ENCODE measurements around the gene TNFRSF12A.
"Not testable (repeated sequence)": the region's sequence is repeated elsewhere in the genome, so short reads cannot be mapped to it uniquely, and the experiment has no call there.

TNFRSF12A gene

GRCh38 chr16:3046641-3047386, 26.6 kb downstream of the TNFRSF12A start:
- DNase-seq (ENCODE audit: low read depth, low spot score), result no peak
- no peak for TF ChIP-seq CTCF (IDR thresholded peaks at IDR 0.05; ENCODE audit: low read depth, low read length)
- in situ Hi-C loops (cut with HindIII; ENCODE audit: low sequenced_read_pairs), result no loop called here
- no peak overlapping the region for H3K4me3 ChIP-seq (ENCODE audit: low read depth, low read length)

DNA sequence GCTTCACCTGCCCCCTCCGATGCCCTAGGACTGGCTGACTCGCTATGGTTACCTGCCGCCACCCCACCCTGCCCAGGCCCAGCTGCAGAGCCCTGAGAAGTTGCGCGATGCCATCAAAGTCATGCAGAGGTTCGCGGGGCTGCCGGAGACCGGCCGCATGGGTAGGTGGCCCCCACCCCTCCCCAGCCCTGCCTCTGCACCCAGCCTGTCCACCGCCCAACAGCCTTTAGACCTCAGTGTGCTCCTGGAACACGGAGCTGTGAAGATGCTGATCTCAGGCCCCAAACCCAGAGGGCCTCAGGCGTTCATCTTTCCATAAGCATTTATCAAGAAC, 27.2 kb downstream of the TNFRSF12A start:
- in situ Hi-C loops (cut with HindIII; ENCODE audit: low sequenced_read_pairs), result no loop called here
- DNase-seq (ENCODE audit: low read depth, low spot score), result no peak
- TF ChIP-seq CTCF (IDR thresholded peaks at IDR 0.05; ENCODE audit: low read depth, low read length), result no peak
- no peak overlapping the region for H3K4me3 ChIP-seq (ENCODE audit: low read depth, low read length)

- no peak overlapping the region for H3K4me3 ChIP-seq (ENCODE audit: low read depth, low read length)
- in situ Hi-C loops (cut with HindIII; ENCODE audit: low sequenced_read_pairs), result no loop called here
- TF ChIP-seq CTCF (IDR thresholded peaks at IDR 0.05; ENCODE audit: low read depth, low read length), result no peak
- no peak for DNase-seq (ENCODE audit: low read depth, low spot score)
Observed at GRCh38 chr16:3049921-3050481, 29.8 kb downstream of the TNFRSF12A start.

DNA sequence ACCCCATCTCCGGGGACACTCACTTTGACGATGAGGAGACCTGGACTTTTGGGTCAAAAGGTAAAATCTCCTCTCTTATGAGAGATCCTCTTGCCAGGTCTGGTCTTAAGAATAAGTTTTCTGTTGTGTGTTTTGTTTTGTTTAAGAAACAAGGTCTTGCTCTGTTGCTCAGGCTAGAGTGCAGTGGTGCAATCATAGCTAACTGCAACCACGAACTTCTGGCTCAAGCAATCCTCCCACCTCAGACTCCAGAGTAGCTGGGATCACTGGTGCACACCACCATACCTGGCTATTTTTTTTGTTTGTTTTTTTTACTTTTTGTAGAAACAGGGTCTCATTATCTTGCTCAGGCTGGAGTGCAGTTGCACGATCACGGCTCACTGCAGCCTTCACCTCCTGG, 30.3 kb downstream of the TNFRSF12A start:
- TF ChIP-seq CTCF (IDR thresholded peaks at IDR 0.05; ENCODE audit: low read depth, low read length), result no peak
- no peak overlapping the region for H3K4me3 ChIP-seq (ENCODE audit: low read depth, low read length)
- in situ Hi-C loops (cut with HindIII; ENCODE audit: low sequenced_read_pairs), result no loop called here

GRCh38 chr16:3051009-3051408, 30.8 kb downstream of the TNFRSF12A start:
- no peak for TF ChIP-seq CTCF (IDR thresholded peaks at IDR 0.05; ENCODE audit: low read depth, low read length)
- in situ Hi-C loops (cut with HindIII; ENCODE audit: low sequenced_read_pairs), result no loop called here
- no peak for DNase-seq (ENCODE audit: low read depth, low spot score)
- no peak overlapping the region for H3K4me3 ChIP-seq (ENCODE audit: low read depth, low read length)

More for the DNA sequence above, 30.3 kb downstream of the TNFRSF12A start:
- DNase-seq (ENCODE audit: low read depth, low spot score), result no peak

DNA sequence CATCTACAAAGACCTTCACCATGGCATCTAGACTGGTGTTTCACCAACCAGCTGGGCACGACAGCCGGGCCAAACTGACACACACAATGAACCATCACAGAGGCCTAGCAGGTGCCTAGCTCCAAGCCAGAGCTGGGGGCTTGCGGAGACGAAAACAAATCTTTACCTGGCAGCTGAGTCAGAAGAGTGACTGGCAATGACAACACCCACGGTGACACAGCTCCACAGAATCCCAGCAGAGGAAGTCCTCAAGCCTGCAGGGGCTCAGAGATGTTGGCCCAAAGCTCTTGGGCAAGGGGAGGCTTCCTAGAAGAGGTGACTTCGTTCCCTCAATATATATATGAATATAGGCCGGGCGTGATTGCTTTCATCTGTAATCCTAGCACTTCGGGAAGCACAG, 31.3 kb downstream of the TNFRSF12A start:
- in situ Hi-C loops (cut with HindIII; ENCODE audit: low sequenced_read_pairs), result no loop called here
- TF ChIP-seq CTCF (IDR thresholded peaks at IDR 0.05; ENCODE audit: low read depth, low read length), result no peak
- no peak overlapping the region for H3K4me3 ChIP-seq (ENCODE audit: low read depth, low read length)
- no peak for DNase-seq (ENCODE audit: low read depth, low spot score)

DNA sequence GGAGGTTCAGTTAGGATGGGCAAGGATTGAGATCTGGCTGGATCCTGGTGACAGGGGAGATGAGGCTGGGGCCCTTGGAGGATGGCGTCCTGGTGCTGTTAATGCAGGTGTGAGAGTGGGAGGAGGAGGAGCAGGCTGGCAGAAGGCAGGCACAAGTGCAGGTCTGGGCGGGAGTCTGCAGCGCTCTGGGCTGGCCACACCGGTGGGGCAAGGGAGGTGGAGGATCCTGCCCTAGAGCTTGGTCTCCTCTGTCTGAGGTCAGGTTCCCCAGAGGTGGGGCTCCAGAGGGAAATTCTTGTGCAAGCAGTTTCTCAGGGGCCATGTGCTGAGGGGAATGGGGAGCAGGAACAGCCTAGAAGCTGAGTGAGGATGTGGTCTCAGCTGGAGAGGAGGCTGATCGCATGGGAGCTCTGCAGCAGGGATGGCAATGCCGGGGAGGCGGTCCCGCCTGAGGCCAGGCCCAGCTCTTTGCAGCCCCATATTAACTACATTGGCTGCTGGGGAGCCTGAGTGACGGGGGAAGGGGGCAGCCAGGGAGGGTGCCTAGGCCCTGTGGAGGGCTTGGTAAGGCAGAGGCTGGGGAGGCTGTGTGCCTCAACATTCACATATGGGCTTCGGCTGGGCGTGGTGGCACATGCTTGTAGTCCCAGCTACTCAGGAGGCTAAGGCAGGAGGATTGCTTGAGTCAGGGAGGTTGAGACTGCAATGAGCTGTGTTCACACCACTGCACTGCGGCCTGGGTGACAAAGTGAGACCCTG, 32.6 kb downstream of the TNFRSF12A start:
- DNase-seq (ENCODE audit: low read depth, low spot score); H3K4me3 ChIP-seq (ENCODE audit: low read depth, low read length); in situ Hi-C loops (cut with HindIII; ENCODE audit: low sequenced_read_pairs): not testable (repeated sequence)

DNA sequence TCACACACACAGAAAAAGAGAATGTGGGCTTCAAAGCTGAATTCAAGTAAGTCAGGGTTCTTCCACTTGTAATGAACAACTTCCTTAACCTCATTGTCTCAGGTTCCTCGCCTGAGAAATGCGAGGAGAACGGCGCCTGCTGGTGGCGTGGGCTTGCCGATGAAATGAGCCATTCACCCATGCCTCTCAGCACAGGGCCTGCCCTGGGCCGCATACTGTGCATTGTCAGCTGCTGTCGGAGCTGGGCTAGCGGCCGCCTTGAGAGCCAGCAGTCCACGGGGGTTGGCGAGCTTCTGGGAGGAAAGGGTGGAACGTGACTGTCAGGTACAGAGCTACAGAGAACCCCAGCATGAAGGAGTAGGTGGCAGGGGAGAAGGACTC, 33.2 kb downstream of the TNFRSF12A start:
- H3K4me3 ChIP-seq (ENCODE audit: low read depth, low read length); in situ Hi-C loops (cut with HindIII; ENCODE audit: low sequenced_read_pairs); DNase-seq (ENCODE audit: low read depth, low spot score): not testable (repeated sequence)
